GOT3 (cell line): ENCODE results near the gene SERINC4.
A peak's percentile ranks its signal among the peaks of the same experiment; 100 is the strongest.

Source experiments
- DNase-seq: peaks from one replicate; lab custom pipeline; 2025; ENCODE audit warnings: mixed read lengths; lab: John Stamatoyannopoulos, UW

The SERINC4 gene

DNA sequence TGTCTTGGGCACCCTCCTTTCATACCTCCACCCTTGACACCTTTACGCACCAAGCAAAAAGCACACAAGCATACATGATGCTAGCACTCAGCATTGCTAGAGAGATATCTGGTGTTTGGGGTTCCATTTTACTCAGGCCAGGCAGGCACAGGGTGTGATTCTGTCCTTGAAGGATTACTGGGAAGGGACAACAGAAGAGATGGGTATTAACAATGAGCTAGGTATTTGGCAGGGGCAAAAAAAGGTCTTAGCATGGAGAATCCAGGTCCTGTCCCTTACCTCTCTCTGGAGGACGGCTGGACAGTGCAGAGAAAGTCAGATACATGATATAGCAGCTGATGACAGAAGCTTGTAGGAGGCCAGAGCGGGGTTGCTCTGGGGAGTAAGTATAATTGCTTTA is 3.5 kb downstream of the SERINC4 start:
- no peak for DNase-seq

- no peak for DNase-seq
These were observed 4.0 kb downstream of the SERINC4 start for GRCh38 chr15:43795997-43796396.

DNA sequence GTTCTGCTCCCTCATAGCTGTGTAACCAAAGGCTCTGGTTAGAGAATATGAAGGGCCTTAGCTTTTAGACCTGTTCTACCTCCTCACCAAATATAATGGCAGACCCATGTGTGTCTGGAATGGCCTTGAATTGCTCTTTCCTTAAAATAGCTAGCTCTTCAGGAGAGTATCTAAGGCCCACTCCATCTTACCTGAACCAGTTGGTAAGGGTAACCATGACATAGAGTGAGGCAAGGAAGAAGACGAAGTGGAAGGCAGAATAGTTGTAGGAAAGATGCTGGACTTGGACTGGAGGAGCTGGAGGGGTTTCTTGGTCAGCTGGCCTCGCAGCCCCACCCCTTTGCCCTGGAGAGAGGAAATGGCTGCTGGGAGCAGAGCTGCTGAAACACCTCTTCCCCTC is 4.8 kb downstream of the SERINC4 start:
- DNase-seq = no peak

DNA sequence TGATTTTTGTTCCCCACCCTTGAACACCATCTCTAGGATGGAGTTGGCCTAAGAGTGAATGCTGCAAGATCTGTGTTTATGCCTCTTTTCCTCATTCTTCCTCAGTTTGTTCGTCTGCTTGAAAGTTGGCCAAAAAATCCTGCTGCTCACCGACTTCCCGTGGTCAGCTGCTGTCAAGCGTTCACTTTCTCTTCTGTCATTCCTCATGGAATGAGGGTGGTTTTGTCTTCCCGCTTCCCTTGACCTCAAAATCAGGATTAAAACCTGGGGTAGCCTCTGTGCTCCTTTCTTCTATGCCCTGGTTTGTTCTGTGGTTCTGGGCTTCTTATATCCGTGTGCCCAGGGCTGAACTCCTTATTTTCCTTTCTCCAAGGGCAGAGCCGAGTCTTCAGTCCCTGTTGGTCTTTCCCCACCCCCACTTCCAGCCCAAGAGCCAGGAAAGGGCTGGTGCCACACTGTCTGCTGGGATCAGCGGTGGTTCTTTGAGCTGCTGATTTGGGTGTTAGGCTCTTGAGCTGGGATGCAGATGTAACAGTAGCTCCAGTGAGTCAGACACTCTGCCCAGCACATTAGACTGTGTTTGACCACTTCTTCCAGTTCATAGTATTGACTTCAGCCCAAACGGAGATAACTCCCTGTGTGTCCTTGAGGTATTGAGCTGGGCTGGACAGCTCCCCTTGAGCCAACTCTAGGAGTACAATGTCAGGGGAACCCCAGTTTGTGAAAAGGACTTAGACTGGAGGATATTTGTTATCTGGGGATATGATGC is 5.6 kb downstream of the SERINC4 start:
- no peak for DNase-seq

DNA sequence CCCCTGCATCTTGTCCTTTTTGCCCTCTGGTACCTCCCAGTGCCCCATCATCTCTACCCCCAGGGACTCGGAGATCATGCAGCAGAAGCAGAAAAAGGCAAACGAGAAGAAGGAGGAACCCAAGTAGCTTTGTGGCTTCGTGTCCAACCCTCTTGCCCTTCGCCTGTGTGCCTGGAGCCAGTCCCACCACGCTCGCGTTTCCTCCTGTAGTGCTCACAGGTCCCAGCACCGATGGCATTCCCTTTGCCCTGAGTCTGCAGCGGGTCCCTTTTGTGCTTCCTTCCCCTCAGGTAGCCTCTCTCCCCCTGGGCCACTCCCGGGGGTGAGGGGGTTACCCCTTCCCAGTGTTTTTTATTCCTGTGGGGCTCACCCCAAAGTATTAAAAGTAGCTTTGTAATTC is 6.4 kb downstream of the SERINC4 start:
- DNase-seq = no peak

DNA sequence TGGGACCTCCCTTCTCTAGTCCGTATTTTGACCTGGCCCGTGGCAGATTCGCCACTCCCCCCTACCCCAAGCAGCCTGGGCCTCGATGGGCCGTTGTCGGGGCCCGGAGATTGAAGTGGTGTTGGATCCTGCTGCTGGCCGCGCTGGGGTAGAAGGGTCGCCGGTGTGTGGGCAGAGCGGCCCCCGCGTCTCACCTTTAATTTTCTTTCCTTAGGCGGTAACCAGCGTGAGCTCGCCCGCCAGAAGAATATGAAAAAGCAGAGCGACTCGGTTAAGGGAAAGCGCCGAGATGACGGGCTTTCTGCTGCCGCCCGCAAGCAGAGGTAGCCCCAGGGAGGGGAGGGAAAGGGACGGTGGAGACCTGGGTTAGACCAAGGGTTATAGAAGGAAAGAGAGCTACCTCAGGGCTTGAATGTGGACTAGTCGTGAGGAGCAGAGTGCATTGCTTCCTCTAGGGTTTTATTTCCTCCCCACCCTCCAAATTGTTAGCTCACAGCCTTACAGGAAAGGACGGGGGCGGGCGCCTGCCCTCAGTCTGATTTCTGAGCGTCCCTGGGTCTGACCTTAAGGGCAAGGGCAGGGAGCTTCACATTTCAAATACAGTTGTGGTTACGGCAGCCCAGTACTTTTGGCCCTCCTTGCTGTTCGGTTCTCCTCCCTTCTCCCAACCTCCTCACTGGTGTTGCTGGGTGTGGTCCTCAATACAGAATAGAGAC is 7.1 kb downstream of the SERINC4 start:
- DNase-seq = no peak

DNA sequence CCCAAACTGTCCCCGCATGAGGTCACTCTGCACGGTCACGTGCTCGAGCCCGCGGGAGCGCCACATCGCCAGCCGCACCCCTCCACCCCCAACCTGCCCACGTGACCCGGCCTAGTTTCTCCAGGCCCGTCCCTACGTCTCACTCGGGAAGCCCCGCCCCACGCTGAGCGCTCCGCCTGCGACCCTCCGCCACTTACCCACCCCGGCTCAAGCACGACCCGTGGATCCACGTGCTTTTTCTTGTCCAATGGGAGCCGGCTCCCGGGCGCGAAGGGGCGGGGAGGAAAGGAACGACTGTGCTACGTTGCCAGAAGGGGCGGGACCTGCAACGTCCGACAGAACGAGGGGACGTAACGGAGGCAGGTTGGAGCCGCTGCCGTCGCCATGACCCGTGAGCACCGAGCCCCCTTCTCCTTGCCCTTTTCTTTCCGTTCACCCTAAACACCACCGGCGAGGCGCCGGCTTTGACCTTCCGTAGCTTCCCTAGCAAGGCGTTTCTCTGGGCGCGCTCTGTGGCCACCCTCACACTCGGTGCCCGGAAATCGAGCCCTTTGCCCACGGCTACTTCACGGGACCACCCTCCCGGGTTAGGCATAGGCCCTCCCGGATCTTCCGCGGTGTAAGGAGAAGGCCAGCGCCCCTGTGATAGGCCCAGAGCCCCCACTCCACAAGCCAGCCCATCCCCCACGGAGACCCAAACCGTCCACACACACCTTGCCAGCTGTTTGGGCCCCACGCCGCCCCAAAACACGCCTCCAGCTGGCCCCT is 7.8 kb downstream of the SERINC4 start, which contains the start of gene SERF2:
SERF2 (plus strand) TSS at position 328 of the 768 bp plus-strand sequence; CDS start at position 385, 57 bp downstream.
- DNase-seq = peak; percentile 96

DNA sequence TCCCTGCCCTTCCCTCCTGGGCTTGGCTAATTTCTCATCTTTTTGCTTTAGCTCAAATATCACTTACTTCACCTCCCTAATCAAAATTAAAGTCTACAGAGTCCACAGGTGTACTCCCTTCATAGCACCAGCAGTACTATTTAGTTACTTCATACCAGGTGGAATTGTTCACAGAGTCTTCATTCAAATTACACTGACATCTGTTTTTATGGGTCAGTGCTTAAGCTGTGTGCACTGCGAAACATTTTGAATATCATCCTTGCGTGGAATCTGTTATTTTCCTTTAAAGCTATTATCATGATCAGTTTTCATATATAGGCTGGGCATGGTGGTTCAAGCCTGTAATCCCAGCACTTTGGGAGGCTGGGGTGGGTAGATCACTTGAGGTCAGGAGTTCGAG is 10.6 kb downstream of the SERINC4 start:
- no peak for DNase-seq

DNA sequence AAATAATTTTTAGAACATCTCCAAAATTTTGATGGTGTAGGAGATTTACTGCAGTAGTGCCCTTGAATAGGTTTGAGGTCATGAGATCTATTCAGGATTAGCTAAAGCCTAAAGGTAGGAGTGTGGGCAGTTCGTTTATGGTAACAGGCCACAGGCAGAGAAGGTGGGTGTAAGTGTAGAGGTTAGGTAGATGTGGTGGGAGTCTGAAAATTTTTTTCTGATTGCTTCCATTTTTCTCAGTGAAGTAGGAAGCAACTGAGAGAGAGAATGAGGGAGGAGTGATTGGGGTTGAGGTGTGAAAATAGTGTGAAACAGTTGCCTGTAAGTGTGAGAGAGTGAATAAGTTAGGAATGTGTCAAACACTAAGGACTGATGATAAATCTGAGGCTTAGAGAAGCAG is 21.0 kb downstream of the SERINC4 start:
- no peak for DNase-seq

GRCh38 chr15:43777267-43777914 is 22.6 kb downstream of the SERINC4 start:
- peak; percentile 31 for DNase-seq

DNA sequence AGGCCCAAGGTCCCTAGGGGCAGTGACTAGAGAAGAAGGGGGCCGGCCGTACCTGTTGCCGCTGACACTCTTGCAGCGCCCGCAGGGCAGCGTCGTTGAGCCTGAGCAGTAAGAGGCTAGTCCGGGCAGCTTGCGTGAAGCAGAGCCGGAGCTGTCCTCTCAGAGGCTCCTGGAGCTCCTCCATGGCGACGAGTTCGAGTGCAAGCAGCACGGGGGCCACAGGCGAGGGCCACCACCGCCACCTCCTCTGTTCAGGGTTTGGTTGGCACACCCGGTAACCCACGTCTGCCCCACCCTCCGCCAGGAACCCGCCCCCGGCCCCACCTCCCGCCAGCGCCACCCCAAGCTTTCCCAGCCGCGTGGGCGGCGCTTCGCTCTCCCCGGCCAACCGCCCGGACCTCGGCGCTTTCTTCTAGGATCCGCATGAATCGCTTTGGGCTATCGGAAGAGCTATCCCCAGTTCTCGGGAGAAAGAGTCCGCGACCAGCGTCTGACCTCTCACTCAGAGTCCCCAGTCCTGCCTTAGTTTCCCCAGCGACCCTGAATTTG is 23.2 kb downstream of the SERINC4 start, which contains the start of gene ELL3:
ELL3 (minus strand) TSS at position 249 of the 549 bp plus-strand sequence; CDS start at position 184, 65 bp downstream.
- DNase-seq = peak; percentile 45

GRCh38 chr15:43776101-43776717 is 23.8 kb downstream of the SERINC4 start:
- DNase-seq = no peak

- no peak for DNase-seq
These were observed 24.5 kb downstream of the SERINC4 start for GRCh38 chr15:43775411-43775965.

- DNase-seq = no peak
These were observed 26.0 kb downstream of the SERINC4 start for GRCh38 chr15:43774062-43774461.

- no peak for DNase-seq
These were observed 27.4 kb downstream of the SERINC4 start for GRCh38 chr15:43772624-43773023.

DNA sequence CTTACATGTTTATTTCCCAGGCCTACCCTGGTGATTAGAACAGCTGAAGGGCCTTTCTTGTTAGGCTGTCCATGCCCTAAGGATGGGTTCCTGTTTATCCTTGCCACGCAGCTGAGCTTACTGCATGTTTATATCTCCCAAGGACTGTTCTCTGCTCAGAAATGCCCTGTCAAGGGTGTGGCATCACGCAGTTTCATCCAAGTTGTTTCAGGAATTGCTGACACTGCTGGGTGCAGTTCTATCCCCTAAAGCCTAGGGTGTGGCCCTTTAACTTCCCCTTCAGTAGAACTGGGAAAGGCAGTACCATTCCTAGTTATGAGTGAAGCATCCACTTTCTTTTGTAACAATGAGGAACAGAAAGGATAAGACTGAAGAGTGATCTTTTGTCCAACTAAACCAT is 28.2 kb downstream of the SERINC4 start:
- no peak for DNase-seq

GRCh38 chr15:43769584-43770228 is 30.3 kb downstream of the SERINC4 start:
- DNase-seq = no peak

DNA sequence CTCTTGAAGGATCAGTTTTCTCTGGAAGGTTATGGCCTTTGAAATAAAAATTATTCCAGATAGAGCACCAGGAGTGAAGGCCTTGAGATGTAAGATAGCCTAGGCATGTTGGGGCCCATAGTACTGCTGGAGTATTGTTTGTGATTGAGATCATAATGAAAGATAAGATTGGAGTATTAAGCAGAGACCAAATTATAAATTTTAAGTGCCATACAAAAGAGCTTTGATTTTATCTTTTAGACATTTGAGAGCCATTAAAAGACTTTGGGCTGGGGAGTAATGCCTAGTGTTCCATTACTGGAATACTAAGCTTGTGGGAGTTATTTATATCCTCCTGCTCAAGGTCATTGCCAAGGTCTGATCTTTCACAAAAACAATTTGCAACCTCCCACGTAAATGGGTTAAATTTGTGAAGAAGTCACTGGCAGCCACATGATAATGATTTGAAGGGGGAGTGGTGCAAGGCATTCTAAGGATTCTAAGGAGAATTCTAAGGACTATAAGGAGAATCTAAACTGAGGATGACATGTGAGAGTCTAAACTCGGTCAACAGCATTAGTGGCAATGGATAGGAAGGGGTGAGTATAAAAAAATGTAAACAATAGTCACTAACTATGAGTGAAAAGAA is 36.1 kb downstream of the SERINC4 start:
- DNase-seq = no peak

DNA sequence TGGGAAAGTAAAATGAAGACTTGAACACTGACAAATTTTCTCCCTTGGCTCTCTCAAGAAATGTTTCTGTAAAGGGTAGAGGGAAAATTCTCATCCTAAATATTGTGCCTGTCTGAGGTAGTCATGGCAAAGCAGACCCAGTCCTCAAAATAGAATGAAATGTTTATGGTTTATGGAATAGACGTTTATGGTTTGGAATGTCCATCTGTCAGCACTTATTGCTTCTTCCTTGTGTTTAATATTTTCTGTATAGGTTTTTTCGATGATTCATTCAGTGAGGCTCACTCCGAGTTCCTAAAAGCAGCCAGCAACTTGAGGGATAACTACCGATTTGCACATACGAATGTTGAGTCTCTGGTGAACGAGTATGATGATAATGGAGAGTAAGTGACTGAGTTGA is 37.2 kb downstream of the SERINC4 start:
- DNase-seq = no peak

DNA sequence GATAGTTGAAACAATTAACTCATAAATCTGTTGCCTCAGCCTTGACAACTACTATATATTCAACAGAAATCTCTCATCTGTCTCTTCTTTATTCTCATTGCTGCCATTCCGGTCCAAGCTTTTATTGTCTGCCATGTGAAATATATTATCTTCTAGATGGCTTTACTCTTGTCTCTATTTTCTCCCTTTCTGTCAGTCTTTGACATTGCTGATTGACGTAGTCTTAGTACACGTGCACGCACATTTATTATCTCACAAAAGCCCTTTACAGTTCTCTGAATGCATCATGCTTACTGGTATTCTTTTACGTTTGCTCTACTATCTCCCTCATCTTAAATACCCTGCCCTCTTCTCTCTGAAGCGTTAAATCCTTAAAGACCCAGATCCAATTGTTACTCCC is 48.1 kb downstream of the SERINC4 start:
- no peak for DNase-seq
